CD14-positive monocyte (primary cell): ENCODE data around the gene DOK4. TPM values are rescaled to one million over a fixed set of nuclear protein-coding genes. Genes with fewer than 3 reads are reported as not detected.

Experiments used
- DNase-seq, 3 donors: peaks; one replicate each; pipeline ENCODE4 v3.0.0-alpha.2; 2011 to 2022
- H2AFZ ChIP-seq: 2 replicates; pipeline ENCODE4 v1.6.0; 2012; ENCODE audit warnings: mild to moderate bottlenecking, low read depth, low read length, inconsistent platforms; ENCODE audit not compliant: insufficient read depth, poor library complexity, severe bottlenecking
- H3K27ac ChIP-seq, 2 donors: 1 replicate in 1 of 2; 2 replicates in 1 of 2; pipeline ENCODE4 v1.5.1; 2012 to 2013; ENCODE audit warnings: low read length in 2 of 2, control low read depth in 1 of 2, inconsistent platforms in 1 of 2, low read depth in 1 of 2, mild to moderate bottlenecking in 1 of 2
- H3K27me3 ChIP-seq, 2 donors: one replicate each; pipeline versions ENCODE4 v1.6.0 to v1.6.1; 2011 to 2013; ENCODE audit warnings: low read length in 2 of 2; ENCODE audit not compliant: control insufficient read depth in 2 of 2, insufficient read depth in 2 of 2
- H3K36me3 ChIP-seq, 2 donors: replicated peaks in 1 of 2; 1 replicate in 1 of 2; 2 replicates in 1 of 2; pipeline versions ENCODE4 v1.5.1 to v1.6.1; 2012 to 2013; ENCODE audit warnings: low read length in 2 of 2, control low read depth in 1 of 2, inconsistent platforms in 1 of 2, mild to moderate bottlenecking in 1 of 2; ENCODE audit not compliant: insufficient read depth in 2 of 2, control insufficient read depth in 1 of 2
- H3K4me1 ChIP-seq, 2 donors: 1 replicate in 1 of 2; 2 replicates in 1 of 2; pipeline versions ENCODE4 v1.5.1 to v1.6.1; 2012 to 2013; ENCODE audit warnings: low read length in 2 of 2, control low read depth in 1 of 2, inconsistent platforms in 1 of 2, mild to moderate bottlenecking in 1 of 2, moderate library complexity in 1 of 2; ENCODE audit not compliant: insufficient read depth in 2 of 2, control insufficient read depth in 1 of 2
- H3K4me2 ChIP-seq: replicated peaks from 2 replicates; pipeline ENCODE3; 2012; ENCODE audit warnings: low read length, moderate library complexity, mild to moderate bottlenecking; ENCODE audit not compliant: poor library complexity, severe bottlenecking; ENCODE audit errors: extremely low read depth
- H3K4me3 ChIP-seq, 3 experiments: fragments of 200-600 bp in 1 of 3; sonication (generic) in 1 of 3; replicated peaks in 1 of 3; 1 replicate in 2 of 3; 2 replicates in 1 of 3; pipeline ENCODE4 v1.5.1; 2011 to 2013; ENCODE audit warnings: low read length in 3 of 3, mild to moderate bottlenecking in 3 of 3, control low read depth in 2 of 3, low read depth in 2 of 3, inconsistent platforms in 1 of 3, moderate library complexity in 1 of 3
- H3K79me2 ChIP-seq: 2 replicates; pipeline ENCODE4 v1.6.0; 2012; ENCODE audit warnings: mild to moderate bottlenecking, control low read depth, inconsistent platforms, low read length, moderate library complexity; ENCODE audit not compliant: insufficient read depth
- H3K9ac ChIP-seq: 2 replicates; pipeline ENCODE4 v1.6.0; 2017; ENCODE audit warnings: low read length, mild to moderate bottlenecking; ENCODE audit not compliant: insufficient read depth, poor library complexity, severe bottlenecking
- H3K9me3 ChIP-seq, 2 donors: replicated peaks in 1 of 2; 1 replicate in 1 of 2; 2 replicates in 1 of 2; pipeline versions ENCODE4 v1.5.1 to v1.6.1; 2012 to 2013; ENCODE audit warnings: low read length in 2 of 2, control low read depth in 1 of 2; ENCODE audit not compliant: control insufficient read depth in 1 of 2, insufficient read depth in 1 of 2
- H4K20me1 ChIP-seq: 2 replicates; pipeline ENCODE4 v1.6.0; 2012; ENCODE audit warnings: mild to moderate bottlenecking, low read length, control low read depth, moderate library complexity; ENCODE audit not compliant: insufficient read depth
- H3K27ac Mint-ChIP-seq, 7 donors: one replicate each; pipeline ENCODE4 v1.8.0; 2020; ENCODE audit warnings: mild to moderate bottlenecking in 7 of 7, mixed read lengths in 7 of 7, moderate library complexity in 6 of 7, inconsistent platforms in 2 of 7
- H3K27me3 Mint-ChIP-seq, 3 donors: one replicate each; pipeline ENCODE4 v1.8.0; 2021 to 2022; ENCODE audit warnings: low read depth in 3 of 3, mild to moderate bottlenecking in 3 of 3, mixed read lengths in 3 of 3, moderate library complexity in 3 of 3, inconsistent platforms in 1 of 3
- H3K36me3 Mint-ChIP-seq, 2 donors: one replicate each; pipeline ENCODE4 v1.8.0; 2020; ENCODE audit warnings: mixed read lengths in 2 of 2, inconsistent platforms in 1 of 2, mild to moderate bottlenecking in 1 of 2
- H3K4me1 Mint-ChIP-seq: one replicate; pipeline ENCODE4 v1.8.0; 2020; ENCODE audit warnings: mild to moderate bottlenecking, mixed read lengths
- H3K4me3 Mint-ChIP-seq, 2 donors: one replicate each; pipeline ENCODE4 v1.8.0; 2020; ENCODE audit warnings: mild to moderate bottlenecking in 2 of 2, mixed read lengths in 2 of 2, moderate library complexity in 1 of 2
- H3K9me3 Mint-ChIP-seq, 7 donors: one replicate each; pipeline ENCODE4 v1.8.0; 2020 to 2022; ENCODE audit warnings: mixed read lengths in 7 of 7, mild to moderate bottlenecking in 6 of 7, moderate library complexity in 6 of 7, inconsistent platforms in 2 of 7
- CTCF ChIP-seq: fragments of 200-600 bp; IDR thresholded peaks from one replicate; pipeline ENCODE4 v1.8.0; 2022; ENCODE audit warnings: antibody characterized with exemption, mild to moderate bottlenecking
- WGBS: methylation state at CpG from one replicate; pipeline ENCODE4 v1.1.5; 2013; ENCODE audit warnings: missing lambda C conversion rate; ENCODE audit not compliant: insufficient coverage; 5-methylcytosine and 5-hydroxymethylcytosine counted together
- intact Hi-C, 2 donors: fragments of 100-400 bp; cut with micrococcal nuclease; formaldehyde crosslinking; loops; one replicate each; pipeline versions ENCODE4 v1.15.0 to v1.15.1; 2023
- polyA plus RNA-seq, 3 donors: library from polyadenylated mRNA; depleted of rRNA in 1 of 3; unstranded in 2 of 3; stranded (reverse) in 1 of 3; fragments of 300-500 nt in 2 of 3; fragments of >200 nt in 1 of 3; fragmentation: Illumina TruSeq in 2 of 3; gene quantifications; 1 replicate in 2 of 3; 2 replicates in 1 of 3; pipeline ENCODE4 v1.2.3, GENCODE V29; 2012 to 2021

Gene DOK4
- polyA plus RNA-seq, 3 donors = 0.09 to 0.17 TPM; not detected in 1

- Mint-ChIP-seq H3K4me1 (no peaks in the 10 kb centered on the region), H3K9me3 (no peaks in the 10 kb centered on the region), H3K27me3 (no peaks in the 10 kb centered on the region), H3K36me3 (peaks cover 82 to 94% of the 10 kb centered on the region in 2 donors), H3K4me3 (no peak overlapping the region), H3K27ac (peak overlapping the region in 1 of 7 donors; percentile 46)
- Histone ChIP-seq H3K4me2 (no peak overlapping the region), H3K4me1 (no peaks in the 10 kb centered on the region), H3K9me3 (no peaks in the 10 kb centered on the region), H3K27ac (no peak overlapping the region), H3K4me3 (no peak overlapping the region), H3K9ac (no peak overlapping the region), H3K36me3 (peaks cover 85 to 98% of the 10 kb centered on the region in 2 donors), H3K27me3 (no peaks in the 10 kb centered on the region), H3K79me2 (no peaks in the 10 kb centered on the region), H4K20me1 (no peaks in the 10 kb centered on the region), H2AFZ (no peak overlapping the region)
- DNase-seq = no peak
- WGBS = no CpG with 5 or more reads among the region's 3 CpGs
- no peak for TF ChIP-seq CTCF
- intact Hi-C loops = no loop called here
Observed at GRCh38 chr16:57432989-57433388, 53.3 kb downstream of the DOK4 start.

- Mint-ChIP-seq H3K36me3 (peaks cover 86 to 94% of the 10 kb centered on the region in 2 donors), H3K27me3 (no peaks in the 10 kb centered on the region), H3K9me3 (no peaks in the 10 kb centered on the region), H3K27ac (peak overlapping the region in 1 of 7 donors; percentile 43), H3K4me1 (no peaks in the 10 kb centered on the region), H3K4me3 (no peak overlapping the region)
- intact Hi-C loops = no loop called here
- Histone ChIP-seq H3K4me3 (no peak overlapping the region), H3K36me3 (peaks cover 83 to 98% of the 10 kb centered on the region in 2 donors), H3K79me2 (no peaks in the 10 kb centered on the region), H3K4me1 (no peaks in the 10 kb centered on the region), H3K27me3 (no peaks in the 10 kb centered on the region), H3K4me2 (no peak overlapping the region), H3K9me3 (no peaks in the 10 kb centered on the region), H3K27ac (no peak overlapping the region), H3K9ac (no peak overlapping the region), H4K20me1 (no peaks in the 10 kb centered on the region), H2AFZ (no peak overlapping the region)
- WGBS = 100% methylated on average over 1 of the region's 2 CpGs
- DNase-seq = no peak
- no peak for TF ChIP-seq CTCF
Observed at GRCh38 chr16:57432505-57432904, 53.8 kb downstream of the DOK4 start.
